Activated naive CD4-positive, alpha-beta T cell (primary cell): ENCODE measurements around the gene SUPT5H.
A peak's percentile ranks its signal among the peaks of the same experiment; 100 is the strongest.
"Not testable (repeated sequence)": the region's sequence is repeated elsewhere in the genome, so short reads cannot be mapped to it uniquely, and the experiment has no call there.

Source experiments
- DNase-seq, 4 experiments: peaks; one replicate each; lab custom pipeline; 2025; lab: John Stamatoyannopoulos, UW

The SUPT5H gene

GRCh38 chr19:39465956-39466747, 20.8 kb downstream of the SUPT5H start:
- no peak for DNase-seq

GRCh38 chr19:39467941-39468340, 22.6 kb downstream of the SUPT5H start:
- DNase-seq = no peak

- DNase-seq = no peak
These were observed 23.7 kb downstream of the SUPT5H start for GRCh38 chr19:39469036-39469435.

- DNase-seq = no peak
These were observed 24.2 kb downstream of the SUPT5H start for GRCh38 chr19:39469567-39469966.

- no peak for DNase-seq
These were observed 25.4 kb downstream of the SUPT5H start for GRCh38 chr19:39470724-39471339.

- DNase-seq = no peak
These were observed 26.6 kb downstream of the SUPT5H start for GRCh38 chr19:39471756-39472536.

- DNase-seq = no peak
These were observed 27.5 kb downstream of the SUPT5H start for GRCh38 chr19:39472746-39473442.

GRCh38 chr19:39473443-39473960, 28.1 kb downstream of the SUPT5H start:
- no peak for DNase-seq

- DNase-seq = peak; percentile 51 to 78 (median 69)
These were observed 28.8 kb downstream of the SUPT5H start for GRCh38 chr19:39474139-39474620.

GRCh38 chr19:39475748-39476147, 30.4 kb downstream of the SUPT5H start:
- no peak for DNase-seq

GRCh38 chr19:39479319-39479801, 34.0 kb downstream of the SUPT5H start:
- not testable (repeated sequence) for DNase-seq

- DNase-seq = no peak
These were observed 34.5 kb downstream of the SUPT5H start for GRCh38 chr19:39479916-39480315.

GRCh38 chr19:39480337-39481228, 35.2 kb downstream of the SUPT5H start, which contains the start of gene TIMM50:
TIMM50 (plus strand) TSS chr19:39480838; CDS start chr19:39480854, 16 bp downstream.
- DNase-seq = peak; percentile 93 to 98 (median 94)

- DNase-seq = no peak
These were observed 35.8 kb downstream of the SUPT5H start for GRCh38 chr19:39481229-39481545.

GRCh38 chr19:39481676-39482075, 36.3 kb downstream of the SUPT5H start:
- DNase-seq = no peak

GRCh38 chr19:39483141-39483540, 37.8 kb downstream of the SUPT5H start:
- no peak for DNase-seq

- DNase-seq = no peak
These were observed 44.4 kb downstream of the SUPT5H start for GRCh38 chr19:39489756-39490155.

GRCh38 chr19:39492225-39492624, 46.8 kb downstream of the SUPT5H start:
- DNase-seq = no peak

- no peak for DNase-seq
These were observed 47.4 kb downstream of the SUPT5H start for GRCh38 chr19:39492788-39493187.

- DNase-seq = no peak
These were observed 49.3 kb downstream of the SUPT5H start for GRCh38 chr19:39494661-39495060.

GRCh38 chr19:39496063-39496462, 50.7 kb downstream of the SUPT5H start:
- DNase-seq = no peak
